ENCODE measurements around the gene IGFL1. TPM values are rescaled to one million over a fixed set of nuclear protein-coding genes. Genes with fewer than 3 reads are reported as not detected.
A peak's percentile ranks its signal among the peaks of the same experiment; 100 is the strongest.

IGFL1 gene
- total and polyA plus RNA-seq, 2 of the 8 experiments (the other 6 are each of a cell fraction or from before 2014, with no cell fraction given), result not detected

GRCh38 chr19:46202426-46202825 lies 27.1 kb upstream of the IGFL1 start:
- H3K23ac ChIP-seq (ENCODE audit: insufficient read length), result no peak overlapping the region
- no peak overlapping the region for H3K9ac ChIP-seq (replicated peaks in 1 of 4; ENCODE audit: extremely low read depth in 1 of 4, low read depth in 3 of 4, low read length in 3 of 4)
- ChIA-PET CTCF (ENCODE audit: partially characterized antibody) (no interaction called here), POLR2A (ENCODE audit: partially characterized antibody) (interaction anchor here (0.6 kb wide), 1 partner anchor 45 kb away, joined by 4 read pairs; no protein-coding TSS in a partner anchor)
- no peak overlapping the region for H3K14ac ChIP-seq (ENCODE audit: insufficient read length)
- no peak overlapping the region for H4K91ac ChIP-seq (replicated peaks; ENCODE audit: insufficient read length, low read length)
- H3K9me3 ChIP-seq (ENCODE audit: insufficient read depth in 2 of 2, low read depth in 1 of 2, low read length in 1 of 2), result no peaks in the 10 kb centered on the region; a peak in 1 of 4 replicates
- no peaks in the 10 kb centered on the region for H3K79me2 ChIP-seq (ENCODE audit: control insufficient read depth in 1 of 2, insufficient read depth in 2 of 2, low read length in 2 of 2)
- H3K27me3 ChIP-seq (replicated peaks in 1 of 4; ENCODE audit: control insufficient read depth in 3 of 4, extremely low read depth in 1 of 4, insufficient read depth in 3 of 4, low read length in 3 of 4), result no peaks in the 10 kb centered on the region
- no peak overlapping the region for H2BK120ac ChIP-seq (replicated peaks; ENCODE audit: low read depth, low read length)
- H3K4me3 ChIP-seq (ENCODE audit: extremely low read depth in 1 of 4, insufficient read depth in 2 of 4, low read depth in 3 of 4, low read length in 4 of 4), result no peak overlapping the region
- no peaks in the 10 kb centered on the region; a peak in 1 of 7 replicates for H3K4me1 ChIP-seq (replicated peaks in 1 of 4; ENCODE audit: control insufficient read depth in 3 of 4, insufficient read depth in 4 of 4, low read length in 3 of 4)
- H2BK12ac ChIP-seq (ENCODE audit: low read depth, low read length), result no peak overlapping the region
- WGBS, 2 experiments (ENCODE audit: extremely low coverage in 1 of 2, insufficient coverage in 1 of 2, insufficient read length in 1 of 2, insufficient replicate concordance in 2 of 2, low coverage in 1 of 2, low lambda C conversion rate in 2 of 2, missing lambda C conversion rate in 1 of 2), result 79% methylated on average over 4 of the region's 4 CpGs; no CpG with 5 or more reads in 1 of the 2 experiments
- H2BK5ac ChIP-seq (ENCODE audit: low read depth, low read length), result no peak overlapping the region
- H3K4ac ChIP-seq (replicated peaks; ENCODE audit: insufficient read length, low read depth, low read length), result no peak overlapping the region
- H3K23me2 ChIP-seq (ENCODE audit: low read depth, low read length), result peaks cover 3% of the 10 kb centered on the region; the same call in 1 of the 2 replicates
- no peak overlapping the region for H2BK15ac ChIP-seq (ENCODE audit: low read length)
- H4K8ac ChIP-seq (ENCODE audit: extremely low read depth, insufficient read depth, low read length), result no peak overlapping the region
- H3K56ac ChIP-seq (replicated peaks; ENCODE audit: insufficient read length, low read depth, low read length), result no peak overlapping the region
- no peak overlapping the region for H4K5ac ChIP-seq (ENCODE audit: insufficient read length, low read depth, low read length)
- H3K18ac ChIP-seq (ENCODE audit: extremely low read depth, low read length), result no peak overlapping the region
- no peak overlapping the region for H3K27ac ChIP-seq (ENCODE audit: low read depth, low read length)
- DNase-seq (ENCODE audit: low read depth in 1 of 2, low spot score in 2 of 2) (no peak), FAIRE-seq (no peak)
- no peak overlapping the region for H2BK20ac ChIP-seq (ENCODE audit: low read length)
- H3K4me2 ChIP-seq (ENCODE audit: insufficient read depth in 1 of 2, low read depth in 2 of 2, low read length in 2 of 2), result no peak overlapping the region
- no peaks in the 10 kb centered on the region for H3K79me1 ChIP-seq (ENCODE audit: low read depth, low read length)
- H4K20me1 ChIP-seq (replicated peaks in 1 of 2; ENCODE audit: control insufficient read depth in 1 of 2, insufficient read depth in 2 of 2, low read length in 2 of 2), result no peaks in the 10 kb centered on the region
- H2AFZ ChIP-seq (ENCODE audit: low read length), result no peak overlapping the region
- no peaks in the 10 kb centered on the region for H3K36me3 ChIP-seq (ENCODE audit: control insufficient read depth in 2 of 4, insufficient read depth in 4 of 4, low read length in 3 of 4)
- TF ChIP-seq PHF8 (conservative IDR thresholded peaks at IDR 0.05; ENCODE audit: low read depth, low read length), result no peak
- TF ChIP-seq CBX8 (IDR thresholded peaks at IDR 0.05; ENCODE audit: borderline replicate concordance, low read depth, low read length), result no peak
- no peak for TF ChIP-seq YY1 (IDR thresholded peaks at IDR 0.05; ENCODE audit: low read depth, low read length)
- TF ChIP-seq GTF2F1 (IDR thresholded peaks at IDR 0.05; ENCODE audit: borderline replicate concordance, low read depth, low read length), result no peak
- peak; percentile 45; the same call in 1 of the 2 replicates for TF ChIP-seq TEAD4 (IDR thresholded peaks at IDR 0.05; ENCODE audit: low read depth, low read length)
- H2AK5ac ChIP-seq (ENCODE audit: low read depth, low read length), result no peak overlapping the region

Data from H1 (cell line).